Glutamatergic neuron (in vitro differentiated cells): ENCODE results near the gene ADRB1. TPM values are rescaled to one million over a fixed set of nuclear protein-coding genes. Genes with fewer than 3 reads are reported as not detected.

Source experiments
- DNase-seq: peaks from one replicate; pipeline ENCODE4 v3.0.0; 2022
- H3K27ac Mint-ChIP-seq: one replicate; pipeline ENCODE4 v1.8.0; 2020; ENCODE audit warnings: mild to moderate bottlenecking, mixed read lengths, inconsistent platforms; ENCODE audit not compliant: unreplicated experiment
- H3K27me3 Mint-ChIP-seq: one replicate; pipeline ENCODE4 v1.8.0; 2020; ENCODE audit warnings: mild to moderate bottlenecking, moderate library complexity, mixed read lengths, inconsistent platforms; ENCODE audit not compliant: unreplicated experiment
- H3K36me3 Mint-ChIP-seq: one replicate; pipeline ENCODE4 v1.8.0; 2020; ENCODE audit warnings: mild to moderate bottlenecking, mixed read lengths, inconsistent platforms; ENCODE audit not compliant: unreplicated experiment
- H3K4me1 Mint-ChIP-seq: one replicate; pipeline ENCODE4 v1.8.0; 2020; ENCODE audit warnings: mild to moderate bottlenecking, low read depth, mixed read lengths, inconsistent platforms; ENCODE audit not compliant: unreplicated experiment
- H3K4me3 Mint-ChIP-seq: one replicate; pipeline ENCODE4 v1.8.0; 2020; ENCODE audit warnings: mild to moderate bottlenecking, mixed read lengths, inconsistent platforms; ENCODE audit not compliant: unreplicated experiment
- H3K9me3 Mint-ChIP-seq: one replicate; pipeline ENCODE4 v1.8.0; 2020; ENCODE audit warnings: mild to moderate bottlenecking, moderate library complexity, mixed read lengths, inconsistent platforms; ENCODE audit not compliant: unreplicated experiment
- CTCF ChIP-seq: fragments of 200-600 bp; sonication (generic); IDR thresholded peaks from one replicate; pipeline ENCODE4 v1.5.0; 2021; ENCODE audit not compliant: partially characterized antibody, unreplicated experiment
- total RNA-seq: library from RNA; stranded (reverse); fragmentation: NEBNext Ultra II Directional; extraction: Animal tissue kit (Norgen Biotek cat#: 25700); gene quantifications from one replicate; pipeline ENCODE4 v1.2.1, GENCODE V29; 2021; ENCODE audit not compliant: unreplicated experiment

Gene ADRB1
- total RNA-seq, 1 donor from 2014 or later: not detected

GRCh38 chr10:114026189-114027040 lies 17.3 kb upstream of the ADRB1 start:
- no peak for TF ChIP-seq CTCF
- Mint-ChIP-seq H3K27ac (no peak overlapping the region), H3K4me3 (no peak overlapping the region), H3K27me3 (peaks cover 4% of the 10 kb centered on the region), H3K9me3 (peaks cover 2% of the 10 kb centered on the region), H3K4me1 (no peaks in the 10 kb centered on the region), H3K36me3 (no peaks in the 10 kb centered on the region)
- no peak for DNase-seq

- H3K36me3 Mint-ChIP-seq: no peaks in the 10 kb centered on the region
- H3K4me1 Mint-ChIP-seq: no peaks in the 10 kb centered on the region
- peaks cover 2% of the 10 kb centered on the region for H3K9me3 Mint-ChIP-seq
- H3K4me3 Mint-ChIP-seq: no peak overlapping the region
- no peak overlapping the region for H3K27ac Mint-ChIP-seq
- DNase-seq: no peak
- peaks cover 4% of the 10 kb centered on the region for H3K27me3 Mint-ChIP-seq
- TF ChIP-seq CTCF: no peak
Observed at GRCh38 chr10:114027041-114027394, 16.6 kb upstream of the ADRB1 start.

- H3K36me3 Mint-ChIP-seq: no peaks in the 10 kb centered on the region
- no peak for DNase-seq
- H3K27me3 Mint-ChIP-seq: peaks cover 4% of the 10 kb centered on the region
- H3K4me1 Mint-ChIP-seq: no peaks in the 10 kb centered on the region
- H3K9me3 Mint-ChIP-seq: peaks cover 2% of the 10 kb centered on the region
- no peak for TF ChIP-seq CTCF
- no peak overlapping the region for H3K27ac Mint-ChIP-seq
- no peak overlapping the region for H3K4me3 Mint-ChIP-seq
Observed at GRCh38 chr10:114027951-114028350, 15.7 kb upstream of the ADRB1 start.

- H3K4me1 Mint-ChIP-seq: no peaks in the 10 kb centered on the region
- peaks cover 2% of the 10 kb centered on the region for H3K9me3 Mint-ChIP-seq
- no peak for DNase-seq
- TF ChIP-seq CTCF: no peak
- H3K27me3 Mint-ChIP-seq: peaks cover 4% of the 10 kb centered on the region
- H3K27ac Mint-ChIP-seq: no peak overlapping the region
- no peaks in the 10 kb centered on the region for H3K36me3 Mint-ChIP-seq
- H3K4me3 Mint-ChIP-seq: no peak overlapping the region
Observed at GRCh38 chr10:114028425-114028824, 15.2 kb upstream of the ADRB1 start.

- peaks cover 2% of the 10 kb centered on the region for H3K9me3 Mint-ChIP-seq
- no peak overlapping the region for H3K27ac Mint-ChIP-seq
- no peaks in the 10 kb centered on the region for H3K36me3 Mint-ChIP-seq
- DNase-seq: no peak
- H3K27me3 Mint-ChIP-seq: peaks cover 3% of the 10 kb centered on the region
- H3K4me3 Mint-ChIP-seq: no peak overlapping the region
- TF ChIP-seq CTCF: no peak
- no peaks in the 10 kb centered on the region for H3K4me1 Mint-ChIP-seq
Observed at GRCh38 chr10:114029655-114030054, 14.0 kb upstream of the ADRB1 start.
